Esophagus (tissue), 2 donors: ENCODE results near the gene TP53. TPM values are rescaled to one million over a fixed set of nuclear protein-coding genes. Genes with fewer than 3 reads are reported as not detected.

Source experiments
- H3K27ac ChIP-seq, 2 donors: one replicate each; pipeline ENCODE4 v1.5.1; 2013; ENCODE audit warnings: low read depth in 2 of 2, mild to moderate bottlenecking in 2 of 2, inconsistent platforms in 1 of 2, low read length in 1 of 2, moderate library complexity in 1 of 2
- H3K27me3 ChIP-seq, 2 donors: one replicate each; pipeline ENCODE4 v1.6.1; 2013; ENCODE audit warnings: low read length in 2 of 2, control low read depth in 1 of 2, mild to moderate bottlenecking in 1 of 2; ENCODE audit not compliant: insufficient read depth in 2 of 2, control insufficient read depth in 1 of 2
- H3K36me3 ChIP-seq, 2 donors: one replicate each; pipeline ENCODE4 v1.6.1; 2013; ENCODE audit warnings: low read length in 1 of 2; ENCODE audit not compliant: control insufficient read depth in 2 of 2, insufficient read depth in 2 of 2
- H3K4me1 ChIP-seq, 2 donors: one replicate each; pipeline ENCODE4 v1.6.1; 2013; ENCODE audit warnings: low read length in 1 of 2; ENCODE audit not compliant: control insufficient read depth in 2 of 2, insufficient read depth in 2 of 2
- H3K4me3 ChIP-seq, 2 donors: one replicate each; pipeline ENCODE4 v1.5.1; 2013; ENCODE audit warnings: low read length in 2 of 2, mild to moderate bottlenecking in 2 of 2, low read depth in 1 of 2, moderate library complexity in 1 of 2
- H3K9me3 ChIP-seq, 2 donors: one replicate each; pipeline ENCODE4 v1.6.1; 2013; ENCODE audit warnings: mild to moderate bottlenecking in 2 of 2, low read depth in 1 of 2, low read length in 1 of 2, moderate library complexity in 1 of 2; ENCODE audit not compliant: control insufficient read depth in 2 of 2, insufficient read depth in 1 of 2
- WGBS, 2 donors: extraction: QIAGEN DNeasy Blood & Tissue Kit; methylation state at CpG; one replicate each; pipeline ENCODE4 v1.1.7; 2013; 5-methylcytosine and 5-hydroxymethylcytosine counted together
- polyA plus RNA-seq, 2 donors: library from polyadenylated mRNA; stranded (reverse); fragments of 200-250 nt; gene quantifications; one replicate each; pipeline ENCODE4 v1.2.3, GENCODE V29; 2013
- donor health status: healthy with polysubstance abuse.
- donor health status: Bipolar disorder and iron deficiency.

The TP53 gene
- polyA plus RNA-seq, 2 donors, result 20.5 to 22.3 TPM

- Histone ChIP-seq H3K27me3 (no peaks in the 10 kb centered on the region), H3K4me1 (no peaks in the 10 kb centered on the region), H3K36me3 (peaks cover 19 to 24% of the 10 kb centered on the region in 2 donors), H3K27ac (no peak overlapping the region), H3K4me3 (no peak overlapping the region), H3K9me3 (peaks cover 0 to 6% of the 10 kb centered on the region in 2 donors)
- WGBS, 2 donors, result 86 to 89% methylated on average over 5 of the region's 5 CpGs
Observed at GRCh38 chr17:7676533-7676932, 10.8 kb downstream of the TP53 start.

DNA sequence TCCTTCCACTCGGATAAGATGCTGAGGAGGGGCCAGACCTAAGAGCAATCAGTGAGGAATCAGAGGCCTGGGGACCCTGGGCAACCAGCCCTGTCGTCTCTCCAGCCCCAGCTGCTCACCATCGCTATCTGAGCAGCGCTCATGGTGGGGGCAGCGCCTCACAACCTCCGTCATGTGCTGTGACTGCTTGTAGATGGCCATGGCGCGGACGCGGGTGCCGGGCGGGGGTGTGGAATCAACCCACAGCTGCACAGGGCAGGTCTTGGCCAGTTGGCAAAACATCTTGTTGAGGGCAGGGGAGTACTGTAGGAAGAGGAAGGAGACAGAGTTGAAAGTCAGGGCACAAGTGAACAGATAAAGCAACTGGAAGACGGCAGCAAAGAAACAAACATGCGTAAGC, 12.4 kb downstream of the TP53 start:
- H3K36me3 ChIP-seq, result peaks cover 19 to 32% of the 10 kb centered on the region in 2 donors
- no peaks in the 10 kb centered on the region for H3K27me3 ChIP-seq
- WGBS, 2 donors, result 90% methylated on average over 14 of the region's 14 CpGs

DNA sequence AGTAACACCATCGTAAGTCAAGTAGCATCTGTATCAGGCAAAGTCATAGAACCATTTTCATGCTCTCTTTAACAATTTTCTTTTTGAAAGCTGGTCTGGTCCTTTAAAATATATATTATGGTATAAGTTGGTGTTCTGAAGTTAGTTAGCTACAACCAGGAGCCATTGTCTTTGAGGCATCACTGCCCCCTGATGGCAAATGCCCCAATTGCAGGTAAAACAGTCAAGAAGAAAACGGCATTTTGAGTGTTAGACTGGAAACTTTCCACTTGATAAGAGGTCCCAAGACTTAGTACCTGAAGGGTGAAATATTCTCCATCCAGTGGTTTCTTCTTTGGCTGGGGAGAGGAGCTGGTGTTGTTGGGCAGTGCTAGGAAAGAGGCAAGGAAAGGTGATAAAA, 14.1 kb downstream of the TP53 start:
- Histone ChIP-seq H3K9me3 (peaks cover 0 to 6% of the 10 kb centered on the region in 2 donors), H3K36me3 (peaks cover 19 to 38% of the 10 kb centered on the region in 2 donors), H3K27me3 (no peaks in the 10 kb centered on the region), H3K27ac (no peak overlapping the region), H3K4me1 (no peaks in the 10 kb centered on the region), H3K4me3 (no peak overlapping the region)
- WGBS, 2 donors, result 94 to 97% methylated on average over 2 of the region's 2 CpGs

More for the DNA sequence above, 12.4 kb downstream of the TP53 start:
- Histone ChIP-seq H3K9me3 (peaks cover 0 to 6% of the 10 kb centered on the region in 2 donors), H3K4me1 (no peaks in the 10 kb centered on the region), H3K27ac (no peak overlapping the region), H3K4me3 (no peak overlapping the region)

DNA sequence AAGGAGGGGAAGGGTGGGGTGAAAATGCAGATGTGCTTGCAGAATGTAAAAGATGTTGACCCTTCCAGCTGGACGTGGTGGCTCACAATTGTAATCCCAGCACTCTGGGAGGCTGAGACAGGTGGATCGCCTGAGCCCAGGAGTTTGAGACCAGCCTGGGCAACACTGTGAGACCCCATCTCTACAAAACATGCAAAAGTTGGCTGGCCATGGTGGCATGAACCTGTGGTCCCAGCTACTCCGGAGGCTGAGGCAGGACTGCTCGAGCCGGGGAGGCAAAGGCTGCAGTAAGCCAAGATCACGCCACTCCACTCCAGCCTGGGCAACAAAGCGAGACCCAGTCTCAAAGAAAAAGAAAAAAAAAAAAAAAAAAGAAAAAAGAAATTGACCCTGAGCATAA, 18.8 kb downstream of the TP53 start:
- Histone ChIP-seq H3K36me3 (peaks cover 4 to 24% of the 10 kb centered on the region in 2 donors), H3K27me3 (no peaks in the 10 kb centered on the region)
- 91 to 96% methylated on average over 7 of the region's 7 CpGs for WGBS, 2 donors

DNA sequence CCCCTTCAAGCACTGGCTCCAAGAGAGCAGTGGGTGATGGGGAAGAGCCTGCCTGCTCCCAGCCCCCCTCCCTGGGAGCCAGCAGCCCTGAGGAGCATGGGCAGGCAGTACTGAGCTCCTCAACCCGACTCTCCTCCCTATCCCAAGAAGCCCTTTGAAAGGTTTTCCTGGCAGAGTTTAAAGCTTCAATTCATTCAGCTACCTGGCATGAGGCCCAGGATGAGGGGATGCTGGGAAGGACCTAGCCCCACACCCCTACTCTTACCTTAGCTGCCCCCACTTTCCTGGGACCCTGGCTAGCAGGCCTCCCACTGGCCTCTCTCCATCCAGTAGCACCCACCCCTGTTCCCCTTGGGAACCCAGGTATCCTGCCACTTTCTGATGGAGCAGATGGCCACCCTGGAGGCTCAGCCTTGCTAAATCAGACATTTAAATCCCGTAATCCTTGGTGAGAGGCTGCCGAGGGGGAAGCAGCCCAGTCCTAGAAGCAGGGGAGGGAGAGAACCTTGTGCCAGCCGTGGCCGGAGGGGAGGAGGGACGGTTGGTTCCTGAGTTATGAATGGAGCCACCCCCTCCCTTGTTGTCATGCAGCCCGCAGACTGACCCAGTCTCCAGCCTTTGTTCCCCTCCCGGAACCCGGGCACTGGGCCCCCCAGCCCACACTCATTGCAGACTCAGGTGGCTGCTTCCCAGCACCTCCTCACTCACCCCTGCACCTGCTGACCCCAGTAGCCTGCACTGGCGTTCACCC, 19.5 kb downstream of the TP53 start:
- peaks cover 0 to 21% of the 10 kb centered on the region in 2 donors for H3K36me3 ChIP-seq
- H3K27ac ChIP-seq, result no peak overlapping the region
- H3K4me3 ChIP-seq, result no peak overlapping the region
- H3K27me3 ChIP-seq, result no peaks in the 10 kb centered on the region
- no peaks in the 10 kb centered on the region for H3K9me3 ChIP-seq
- no peaks in the 10 kb centered on the region for H3K4me1 ChIP-seq
- 67 to 72% methylated on average over 10 of the region's 10 CpGs for WGBS, 2 donors

More for the DNA sequence above, 18.8 kb downstream of the TP53 start:
- peaks cover 0 to 1% of the 10 kb centered on the region in 2 donors for H3K9me3 ChIP-seq
- H3K4me1 ChIP-seq, result no peaks in the 10 kb centered on the region
- no peak overlapping the region for H3K4me3 ChIP-seq
- no peak overlapping the region for H3K27ac ChIP-seq

DNA sequence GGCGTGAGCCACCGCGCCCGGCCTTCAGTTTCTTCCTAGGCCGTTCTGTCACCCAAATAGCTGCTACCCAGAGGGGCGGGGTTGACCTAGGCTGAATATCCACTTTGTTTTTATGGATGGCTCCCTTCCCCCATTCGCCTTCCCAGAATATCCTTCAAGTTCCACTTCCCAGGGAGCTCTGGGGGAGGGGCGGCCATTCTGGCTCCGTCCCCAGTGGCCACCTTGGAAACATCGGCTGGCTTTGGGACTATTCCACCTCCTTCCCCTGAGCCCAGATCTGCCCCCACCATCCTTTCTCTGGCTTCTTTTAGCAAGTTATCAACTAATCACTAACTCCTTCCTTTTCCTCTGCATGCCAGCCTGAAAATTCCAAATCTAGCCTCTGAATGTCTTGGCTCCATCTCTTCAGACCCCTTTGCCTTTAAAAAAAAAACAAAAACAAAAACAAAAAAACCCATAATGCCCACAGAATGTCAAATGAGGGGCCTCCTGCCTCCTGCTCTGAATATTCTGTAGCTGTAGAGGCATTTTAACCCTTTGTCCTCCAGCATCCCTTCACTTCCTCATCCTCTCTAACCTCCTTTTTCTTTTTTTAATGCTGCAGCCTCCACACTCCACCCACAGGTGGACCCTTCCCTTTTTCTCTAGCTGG, 30.2 kb downstream of the TP53 start:
- 57 to 60% methylated on average over 10 of the region's 10 CpGs for WGBS, 2 donors
- Histone ChIP-seq H3K9me3 (no peaks in the 10 kb centered on the region), H3K27ac (no peak overlapping the region), H3K4me1 (no peaks in the 10 kb centered on the region), H3K4me3 (no peak overlapping the region), H3K27me3 (no peaks in the 10 kb centered on the region), H3K36me3 (no peaks in the 10 kb centered on the region)

DNA sequence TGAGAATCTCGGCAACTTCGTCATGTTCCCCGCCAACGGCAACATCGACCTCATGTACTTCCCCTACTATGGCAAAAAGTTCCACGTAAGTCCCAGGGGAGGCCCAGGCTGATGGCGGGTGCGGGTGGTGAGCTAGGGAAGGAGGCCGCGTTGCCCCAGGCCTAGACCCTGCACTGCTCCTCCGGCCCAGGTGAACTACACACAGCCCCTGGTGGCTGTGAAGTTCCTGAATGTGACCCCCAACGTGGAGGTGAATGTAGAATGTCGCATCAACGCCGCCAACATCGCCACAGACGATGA, 31.8 kb downstream of the TP53 start:
- Histone ChIP-seq H3K27me3 (peaks cover 0 to 5% of the 10 kb centered on the region in 2 donors), H3K4me3 (no peak overlapping the region), H3K9me3 (no peaks in the 10 kb centered on the region), H3K27ac (no peak overlapping the region), H3K4me1 (peaks cover 0 to 6% of the 10 kb centered on the region in 2 donors), H3K36me3 (no peaks in the 10 kb centered on the region)
- 88 to 92% methylated on average over 17 of the region's 17 CpGs for WGBS, 2 donors

- no peak overlapping the region for H3K4me3 ChIP-seq
- H3K4me1 ChIP-seq, result peaks cover 0 to 6% of the 10 kb centered on the region in 2 donors
- 79 to 81% methylated on average over 15 to 16 of the region's 16 CpGs for WGBS, 2 donors
- H3K27ac ChIP-seq, result no peak overlapping the region
- H3K36me3 ChIP-seq, result no peaks in the 10 kb centered on the region
- H3K27me3 ChIP-seq, result peaks cover 0 to 5% of the 10 kb centered on the region in 2 donors
- no peaks in the 10 kb centered on the region for H3K9me3 ChIP-seq
Observed at GRCh38 chr17:7654832-7655540, 32.3 kb downstream of the TP53 start.

DNA sequence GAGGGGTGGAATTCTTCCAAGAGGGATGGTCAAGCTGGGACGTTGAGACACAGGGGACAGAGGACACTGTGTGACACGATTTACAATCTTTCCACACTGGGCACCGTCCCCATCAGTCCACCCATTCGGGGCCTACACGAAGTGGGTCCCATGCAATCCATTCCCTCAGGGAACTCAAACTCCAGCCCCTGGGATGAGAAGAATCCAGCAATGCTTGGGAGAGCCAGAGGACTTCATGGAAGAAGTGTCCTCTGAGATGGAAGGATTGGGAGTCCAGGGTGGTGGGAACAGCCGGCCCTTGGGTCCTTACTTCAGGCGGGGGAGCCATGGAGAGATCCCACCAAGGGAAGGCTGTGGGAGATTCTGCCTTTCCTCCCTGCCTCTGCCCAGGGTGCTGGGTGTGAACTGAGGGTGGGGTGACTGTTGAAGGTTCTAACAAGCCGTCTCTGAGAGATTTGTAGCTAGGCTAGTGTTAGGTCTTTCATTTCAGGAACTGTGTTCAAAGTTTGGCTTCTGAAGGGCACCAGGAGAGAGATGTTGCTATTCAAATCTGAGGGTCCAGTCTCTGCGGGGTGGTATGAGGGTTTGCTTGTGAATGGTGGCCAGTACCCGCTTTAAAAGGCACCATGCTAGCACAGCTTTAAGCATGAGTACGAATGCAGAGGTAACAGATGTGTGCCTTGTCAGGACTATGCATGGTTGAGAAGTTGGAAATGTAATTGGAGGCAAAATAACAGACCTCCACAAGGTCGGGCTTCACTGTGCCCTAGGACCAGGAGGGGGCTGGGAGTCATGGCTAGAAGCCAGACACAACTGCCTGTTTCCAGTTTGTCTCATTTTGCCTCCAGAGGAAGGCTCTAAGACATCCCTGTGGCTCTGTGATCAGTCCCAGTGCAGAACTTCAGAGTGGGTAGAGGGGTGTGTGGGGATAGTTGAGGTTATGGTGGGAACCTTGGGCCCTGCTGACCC, 34.6 kb downstream of the TP53 start:
- Histone ChIP-seq H3K4me1 (peaks cover 0 to 6% of the 10 kb centered on the region in 2 donors), H3K4me3 (no peak overlapping the region), H3K9me3 (no peaks in the 10 kb centered on the region), H3K36me3 (no peaks in the 10 kb centered on the region), H3K27me3 (peaks cover 0 to 5% of the 10 kb centered on the region in 2 donors), H3K27ac (no peak overlapping the region)
- 66% methylated on average over 12 of the region's 12 CpGs for WGBS, 2 donors
